HUDEP-2 (cell line): ENCODE measurements around the gene RNF10.

ENCODE experiments used
- DNase-seq, 76 experiments: peaks; one replicate each; lab custom pipeline; 2025; ENCODE audit not compliant: unreplicated experiment in 76 of 76; lab: John Stamatoyannopoulos, UW

The RNF10 gene

GRCh38 chr12:120573560-120573959 lies 39.4 kb downstream of the RNF10 start:
- DNase-seq = no peak

- no peak for DNase-seq
Observed at GRCh38 chr12:120574106-120574505, 40.0 kb downstream of the RNF10 start.

GRCh38 chr12:120579179-120579578 lies 45.0 kb downstream of the RNF10 start:
- peak in 2 of 76 experiments; percentile 4 to 20 for DNase-seq

GRCh38 chr12:120580787-120581723 lies 46.9 kb downstream of the RNF10 start, which contains the start of gene POP5:
Gene POP5, minus strand, starts transcription at chr12:120581402. Its CDS starts 40 bp downstream, at chr12:120581362.
- DNase-seq = peak; percentile 44 to 98 (median 94)

GRCh38 chr12:120581998-120582397 lies 47.8 kb downstream of the RNF10 start:
- no peak for DNase-seq

GRCh38 chr12:120583478-120584030 lies 49.4 kb downstream of the RNF10 start:
- peak in 64 of 76 experiments; percentile 6 to 72 (median 48) for DNase-seq

GRCh38 chr12:120584343-120585149 lies 50.4 kb downstream of the RNF10 start:
- DNase-seq = peak in 48 of 76 experiments; percentile 3 to 64 (median 32)

GRCh38 chr12:120586206-120586605 lies 52.0 kb downstream of the RNF10 start:
- DNase-seq = no peak

- DNase-seq = no peak
Observed at GRCh38 chr12:120586860-120587259, 52.7 kb downstream of the RNF10 start.

- no peak for DNase-seq
Observed at GRCh38 chr12:120588371-120588770, 54.2 kb downstream of the RNF10 start.

- DNase-seq = no peak
Observed at GRCh38 chr12:120588948-120589930, 55.1 kb downstream of the RNF10 start.

- DNase-seq = no peak
Observed at GRCh38 chr12:120590741-120591407, 56.7 kb downstream of the RNF10 start.

- no peak for DNase-seq
Observed at GRCh38 chr12:120592121-120593049, 58.2 kb downstream of the RNF10 start.

- no peak for DNase-seq
Observed at GRCh38 chr12:120596901-120597300, 62.7 kb downstream of the RNF10 start.

GRCh38 chr12:120597861-120598260 lies 63.7 kb downstream of the RNF10 start:
- DNase-seq = no peak

GRCh38 chr12:120598674-120599463 lies 64.7 kb downstream of the RNF10 start:
- peak in 3 of 76 experiments; percentile 4 to 23 (median 16) for DNase-seq
